NCI-H2107 treated with DMSO at 0.1 percent for 48 hours (cell line): Measurements from ENCODE around the gene HTRA3.

Source experiments
- DNase-seq: peaks from one replicate; lab custom pipeline; 2025; ENCODE audit not compliant: unreplicated experiment; lab: John Stamatoyannopoulos, UW

The HTRA3 gene

DNA sequence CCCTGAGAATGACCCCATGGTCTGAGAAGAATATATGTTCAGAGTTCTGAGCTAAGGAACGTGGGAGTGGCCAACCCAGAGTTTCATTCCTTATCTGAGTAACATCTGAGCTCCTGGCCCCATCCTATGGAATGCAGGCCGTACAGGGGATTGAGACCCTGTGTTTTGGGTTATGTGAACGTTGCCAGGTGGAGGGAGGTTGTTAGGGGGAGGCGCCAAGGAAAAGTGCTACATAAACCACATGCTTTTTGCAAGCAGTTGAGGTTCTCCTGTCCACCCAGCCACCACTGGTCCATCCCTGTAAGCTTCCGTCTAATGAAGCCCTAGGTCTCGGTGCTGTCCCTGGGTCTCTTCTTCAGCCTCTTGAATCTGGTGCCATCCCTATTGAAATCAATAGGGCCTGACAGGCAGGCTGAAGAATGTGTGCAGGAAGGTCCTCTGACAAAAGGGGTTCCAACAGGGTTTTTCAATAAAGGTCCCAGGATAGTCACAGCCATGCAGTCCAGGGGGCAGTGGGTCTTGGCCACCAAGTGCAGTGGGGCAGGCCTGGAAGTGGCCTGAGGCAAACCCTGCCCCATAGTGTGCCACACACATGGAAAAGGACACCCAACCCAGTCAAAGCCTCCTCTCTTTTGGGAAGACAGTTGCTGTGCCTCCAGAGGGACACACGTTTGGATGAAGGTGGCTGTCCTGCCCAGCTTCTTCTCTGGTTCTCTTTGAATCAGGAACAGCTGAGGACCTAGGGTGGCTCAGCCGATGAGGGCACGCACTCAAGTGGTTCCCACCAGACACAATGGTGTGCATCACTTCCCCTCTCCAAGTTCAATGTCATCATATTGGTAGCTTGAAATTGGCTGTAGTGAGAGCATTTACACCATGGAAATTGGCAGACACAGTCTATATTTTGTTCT is 53.5 kb downstream of the HTRA3 start:
- DNase-seq = no peak

GRCh38 chr4:8323947-8324555 is 54.5 kb downstream of the HTRA3 start:
- DNase-seq = no peak

- DNase-seq = no peak
These were observed 55.2 kb downstream of the HTRA3 start for GRCh38 chr4:8324640-8325239.

DNA sequence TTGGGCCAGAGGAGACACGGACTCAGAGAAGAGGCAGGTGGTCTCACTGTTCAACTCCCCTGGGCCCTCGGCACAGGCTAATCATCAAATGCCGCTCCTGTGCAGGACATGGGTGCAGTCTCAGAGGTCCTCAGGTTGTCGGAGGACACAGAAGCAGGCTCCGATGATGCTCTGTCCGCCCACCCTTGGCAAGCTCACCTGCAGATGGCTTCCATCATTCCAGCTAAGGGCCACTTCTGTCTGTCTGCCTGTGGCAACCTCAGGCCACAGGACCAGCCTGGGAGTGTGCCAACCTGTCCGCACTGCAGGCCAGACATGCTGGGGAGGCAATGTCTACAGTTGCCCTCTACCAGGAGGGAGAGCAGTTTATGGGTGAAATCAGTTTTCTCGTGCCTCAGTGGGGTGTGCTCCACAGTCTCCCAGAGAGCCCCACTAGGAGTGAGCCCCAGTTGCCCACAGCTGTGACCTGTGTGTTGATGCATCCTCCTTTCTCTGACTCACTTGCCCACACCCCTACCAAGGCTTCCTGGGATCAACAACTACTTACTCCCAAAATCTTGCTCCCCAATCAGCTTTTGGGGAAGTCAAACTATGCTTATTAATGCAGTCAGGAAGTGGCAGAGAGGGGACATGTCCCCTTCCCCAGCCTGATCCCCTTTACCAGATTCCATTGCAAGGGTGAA is 55.9 kb downstream of the HTRA3 start:
- DNase-seq = no peak

GRCh38 chr4:8326206-8326605 is 56.7 kb downstream of the HTRA3 start:
- DNase-seq = no peak

- DNase-seq = no peak
These were observed 58.9 kb downstream of the HTRA3 start for GRCh38 chr4:8328456-8328855.

GRCh38 chr4:8328866-8329559 is 59.5 kb downstream of the HTRA3 start:
- no peak for DNase-seq

- DNase-seq = no peak
These were observed 60.0 kb downstream of the HTRA3 start for GRCh38 chr4:8329560-8329858.

GRCh38 chr4:8329859-8330761 is 60.6 kb downstream of the HTRA3 start:
- no peak for DNase-seq

GRCh38 chr4:8330821-8331574 is 61.4 kb downstream of the HTRA3 start:
- DNase-seq = no peak

- no peak for DNase-seq
These were observed 62.0 kb downstream of the HTRA3 start for GRCh38 chr4:8331575-8331955.

GRCh38 chr4:8332038-8332857 is 62.7 kb downstream of the HTRA3 start:
- no peak for DNase-seq

- DNase-seq = no peak
These were observed 63.4 kb downstream of the HTRA3 start for GRCh38 chr4:8332891-8333331.

DNA sequence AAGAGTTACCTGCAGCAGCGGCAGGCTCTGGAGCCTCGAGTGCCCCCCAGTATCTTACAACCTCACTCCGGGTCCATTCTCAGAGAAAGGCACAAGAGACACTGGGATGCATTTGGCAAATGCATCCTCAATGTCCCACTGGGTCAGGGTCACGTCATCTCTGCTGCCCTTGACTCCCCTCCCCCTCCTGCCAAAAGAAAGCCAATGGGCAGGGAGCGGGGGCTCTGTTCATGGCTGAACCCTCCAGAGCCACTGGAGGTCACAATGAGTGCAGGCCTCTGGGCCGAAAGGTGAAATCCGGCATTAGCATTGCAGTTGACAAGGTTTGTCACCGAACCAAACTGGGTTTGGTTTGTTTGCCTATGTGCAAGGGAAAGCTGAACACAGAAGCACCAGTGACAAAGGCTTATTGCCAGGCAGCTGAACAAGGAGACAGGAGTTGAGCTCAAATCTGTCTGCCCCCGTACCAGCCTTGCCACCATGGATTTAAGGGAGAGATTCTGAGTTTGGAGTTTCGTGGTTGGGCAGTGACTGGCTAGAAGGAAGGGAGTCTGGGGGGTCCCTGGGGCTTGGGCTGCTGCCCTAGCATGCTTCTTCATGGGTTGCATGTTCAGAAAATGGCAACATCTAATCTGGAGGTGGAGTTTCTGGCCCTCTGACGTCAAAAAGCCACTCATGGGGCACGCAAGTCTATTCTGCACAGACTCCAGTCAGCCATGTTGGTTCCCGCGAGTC is 64.3 kb downstream of the HTRA3 start:
- DNase-seq = no peak

DNA sequence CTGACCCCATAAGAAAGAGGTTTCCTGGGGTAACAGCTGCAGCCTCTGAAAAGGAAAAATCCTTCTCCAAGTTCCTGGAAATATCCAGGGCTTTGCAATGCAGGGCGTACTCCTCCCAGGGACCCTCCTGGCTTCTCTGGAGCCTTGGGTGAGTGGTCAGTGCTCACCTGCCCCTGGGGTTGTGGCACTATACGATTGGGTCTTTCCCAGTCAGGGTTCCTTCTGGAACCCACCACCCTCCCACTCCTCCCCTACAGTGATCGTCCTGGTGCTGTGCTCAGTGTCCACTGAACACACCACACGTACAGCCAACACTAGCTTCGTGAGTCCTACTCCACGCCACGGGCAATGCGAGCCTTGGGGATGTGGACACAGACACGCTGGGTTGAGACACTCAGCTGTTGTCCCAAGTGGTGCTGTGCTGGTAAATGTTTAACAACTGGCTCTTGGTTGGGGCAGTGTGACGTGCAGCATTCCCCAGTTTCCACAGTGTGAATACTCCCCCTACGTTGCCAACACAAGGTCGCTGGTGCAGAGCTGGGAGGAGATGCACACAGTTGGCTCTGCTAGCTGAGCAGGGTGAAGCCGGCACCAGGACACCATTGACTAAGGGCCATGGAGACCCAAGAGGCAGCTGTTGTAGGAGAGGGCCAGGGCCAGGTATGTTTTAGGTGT is 65.4 kb downstream of the HTRA3 start:
- DNase-seq = no peak

GRCh38 chr4:8335848-8336247 is 66.3 kb downstream of the HTRA3 start:
- no peak for DNase-seq

DNA sequence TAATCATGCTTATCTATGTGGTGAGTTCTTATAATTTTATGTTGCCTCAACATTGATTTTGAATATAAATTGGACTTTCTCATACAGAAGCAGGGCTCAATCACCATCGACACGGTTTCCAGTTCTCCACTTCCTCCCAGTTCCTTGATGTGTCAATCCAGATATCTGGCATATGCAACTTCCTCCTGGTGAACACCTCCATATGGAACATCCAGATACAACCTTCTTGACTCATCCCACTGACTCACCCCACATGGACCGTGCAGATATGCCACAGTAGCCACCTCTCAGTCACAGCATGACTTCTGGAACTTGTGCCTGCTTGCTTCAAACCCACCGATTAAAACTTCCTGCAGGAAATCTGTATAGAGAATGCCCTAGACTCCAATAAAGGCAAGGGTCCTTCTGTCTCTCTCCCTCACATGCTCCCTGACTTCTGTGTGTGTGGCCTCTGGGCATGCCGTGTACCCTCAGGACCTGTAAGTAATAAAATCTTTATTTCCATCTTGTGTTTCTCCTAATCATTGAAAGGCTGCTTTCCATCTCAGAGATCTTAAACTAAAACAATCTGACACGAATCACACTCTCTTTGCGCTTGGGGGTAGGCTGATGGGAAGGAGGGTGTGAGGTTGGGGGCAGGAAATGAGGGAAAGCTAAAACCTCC is 67.0 kb downstream of the HTRA3 start:
- DNase-seq = no peak
